ENCODE results near the gene PARVB. TPM values are rescaled to one million over a fixed set of nuclear protein-coding genes. Genes with fewer than 3 reads are reported as not detected.

The PARVB gene
- total RNA-seq, 2 donors from 2014 or later = 7.3 to 9.2 TPM

DNA sequence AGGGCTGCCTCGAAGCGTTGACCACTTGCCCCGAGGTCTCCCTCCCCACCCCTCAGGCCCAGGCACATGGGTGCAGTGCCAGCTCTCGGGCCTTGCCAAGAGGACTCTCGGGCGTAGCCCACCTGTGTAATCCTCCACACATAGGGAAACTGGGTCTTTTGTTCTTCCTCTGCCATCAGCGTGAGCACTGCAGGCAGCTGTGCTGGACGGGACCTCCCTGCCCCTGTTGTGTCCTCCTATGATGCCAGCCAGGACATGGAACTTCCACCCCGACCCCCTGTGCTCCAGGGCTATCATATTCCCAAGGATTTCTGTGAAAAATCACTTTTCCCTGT, 66.4 kb downstream of the PARVB start:
- Histone ChIP-seq H3K27ac (no peak overlapping the region), H3K36me3 (replicated peaks in 1 of 2; ENCODE audit: insufficient read depth in 1 of 2, low read depth in 2 of 2) (no peaks in the 10 kb centered on the region), H3K27me3 (no peaks in the 10 kb centered on the region), H3K9me3 (no peaks in the 10 kb centered on the region), H3K4me1 (no peaks in the 10 kb centered on the region), H3K4me3 (no peak overlapping the region)
- DNase-seq = no peak
- WGBS, 2 donors = 70 to 76% methylated on average over 9 of the region's 9 CpGs
- ATAC-seq = no peak
- TF ChIP-seq POLR2A (IDR thresholded peaks at IDR 0.05) = no peak
- TF ChIP-seq, protein P1, sequence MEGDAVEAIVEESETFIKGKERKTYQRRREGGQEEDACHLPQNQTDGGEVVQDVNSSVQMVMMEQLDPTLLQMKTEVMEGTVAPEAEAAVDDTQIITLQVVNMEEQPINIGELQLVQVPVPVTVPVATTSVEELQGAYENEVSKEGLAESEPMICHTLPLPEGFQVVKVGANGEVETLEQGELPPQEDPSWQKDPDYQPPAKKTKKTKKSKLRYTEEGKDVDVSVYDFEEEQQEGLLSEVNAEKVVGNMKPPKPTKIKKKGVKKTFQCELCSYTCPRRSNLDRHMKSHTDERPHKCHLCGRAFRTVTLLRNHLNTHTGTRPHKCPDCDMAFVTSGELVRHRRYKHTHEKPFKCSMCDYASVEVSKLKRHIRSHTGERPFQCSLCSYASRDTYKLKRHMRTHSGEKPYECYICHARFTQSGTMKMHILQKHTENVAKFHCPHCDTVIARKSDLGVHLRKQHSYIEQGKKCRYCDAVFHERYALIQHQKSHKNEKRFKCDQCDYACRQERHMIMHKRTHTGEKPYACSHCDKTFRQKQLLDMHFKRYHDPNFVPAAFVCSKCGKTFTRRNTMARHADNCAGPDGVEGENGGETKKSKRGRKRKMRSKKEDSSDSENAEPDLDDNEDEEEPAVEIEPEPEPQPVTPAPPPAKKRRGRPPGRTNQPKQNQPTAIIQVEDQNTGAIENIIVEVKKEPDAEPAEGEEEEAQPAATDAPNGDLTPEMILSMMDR (IDR thresholded peaks at IDR 0.05) = no peak
- intact Hi-C loops (cut with DNase I) = no loop called here

DNA sequence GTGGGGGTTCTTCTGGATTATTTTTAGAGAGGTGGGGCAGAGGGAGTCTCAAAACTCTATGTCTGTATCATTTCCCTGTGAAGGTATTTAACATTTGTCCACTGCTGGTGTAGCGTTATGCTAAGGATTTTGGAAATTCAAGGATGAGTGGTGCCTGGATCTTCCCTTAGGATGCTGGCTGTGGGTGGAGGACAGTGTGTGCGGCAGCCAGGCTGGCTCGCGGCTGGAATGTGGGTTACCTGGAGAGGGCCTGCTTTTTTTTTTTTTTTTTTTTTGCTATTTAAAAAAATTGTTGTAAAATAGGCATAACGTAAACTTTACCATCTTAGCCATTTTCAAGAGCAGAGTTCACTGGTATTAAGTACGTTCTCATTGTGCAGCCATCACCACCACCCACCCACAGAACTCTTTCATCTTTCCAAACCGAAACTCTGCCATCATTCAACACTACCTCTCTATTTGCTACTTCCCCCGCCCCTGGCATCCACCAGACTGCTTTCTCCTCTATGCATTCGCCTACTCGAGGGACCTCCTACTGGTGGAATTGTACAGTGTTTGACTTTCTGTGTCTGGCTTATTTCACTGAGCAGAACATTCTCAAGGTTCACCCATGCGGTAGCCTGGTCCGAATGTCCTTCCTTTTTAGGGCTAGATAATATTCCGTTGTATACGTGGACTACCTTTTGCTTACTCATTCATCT, 67.1 kb downstream of the PARVB start:
- 75 to 76% methylated on average over 14 of the region's 14 CpGs for WGBS, 2 donors
- Histone ChIP-seq H3K4me1 (no peaks in the 10 kb centered on the region), H3K4me3 (no peak overlapping the region), H3K27ac (no peak overlapping the region), H3K9me3 (no peaks in the 10 kb centered on the region), H3K36me3 (replicated peaks in 1 of 2; ENCODE audit: insufficient read depth in 1 of 2, low read depth in 2 of 2) (no peaks in the 10 kb centered on the region), H3K27me3 (no peaks in the 10 kb centered on the region)
- TF ChIP-seq, protein P1 (IDR thresholded peaks at IDR 0.05) = no peak
- no peak for TF ChIP-seq POLR2A (IDR thresholded peaks at IDR 0.05)
- intact Hi-C loops (cut with DNase I) = no loop called here
- ATAC-seq = no peak
- no peak for DNase-seq

DNA sequence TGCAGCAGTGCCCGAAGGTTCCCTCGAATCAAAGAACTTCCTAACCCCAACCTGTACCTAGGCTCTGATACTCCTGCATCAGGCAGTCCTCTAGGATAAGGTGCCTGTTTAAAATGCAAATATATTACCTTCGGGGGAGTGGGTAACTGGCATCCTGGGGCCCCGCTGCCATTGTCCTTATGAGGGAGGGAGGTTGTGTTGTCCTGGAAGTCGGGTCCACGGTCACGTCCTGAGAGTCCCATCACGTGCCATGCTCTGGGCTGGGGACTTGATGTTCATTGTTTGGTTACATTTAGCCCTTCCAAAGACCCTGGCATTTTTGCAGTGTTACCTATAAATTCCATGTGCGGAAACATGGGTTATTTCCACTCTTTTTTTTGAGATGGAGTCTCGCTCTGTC, 67.6 kb downstream of the PARVB start:
- Histone ChIP-seq H3K36me3 (replicated peaks in 1 of 2; ENCODE audit: insufficient read depth in 1 of 2, low read depth in 2 of 2) (no peaks in the 10 kb centered on the region), H3K27me3 (no peaks in the 10 kb centered on the region), H3K9me3 (no peaks in the 10 kb centered on the region), H3K27ac (no peak overlapping the region), H3K4me1 (no peaks in the 10 kb centered on the region), H3K4me3 (no peak overlapping the region)
- 93 to 95% methylated on average over 10 of the region's 10 CpGs for WGBS, 2 donors
- ATAC-seq (no peak), DNase-seq (no peak)
- no peak for TF ChIP-seq POLR2A (IDR thresholded peaks at IDR 0.05)
- TF ChIP-seq, protein P1 (IDR thresholded peaks at IDR 0.05) = no peak
- intact Hi-C loops (cut with DNase I) = no loop called here

DNA sequence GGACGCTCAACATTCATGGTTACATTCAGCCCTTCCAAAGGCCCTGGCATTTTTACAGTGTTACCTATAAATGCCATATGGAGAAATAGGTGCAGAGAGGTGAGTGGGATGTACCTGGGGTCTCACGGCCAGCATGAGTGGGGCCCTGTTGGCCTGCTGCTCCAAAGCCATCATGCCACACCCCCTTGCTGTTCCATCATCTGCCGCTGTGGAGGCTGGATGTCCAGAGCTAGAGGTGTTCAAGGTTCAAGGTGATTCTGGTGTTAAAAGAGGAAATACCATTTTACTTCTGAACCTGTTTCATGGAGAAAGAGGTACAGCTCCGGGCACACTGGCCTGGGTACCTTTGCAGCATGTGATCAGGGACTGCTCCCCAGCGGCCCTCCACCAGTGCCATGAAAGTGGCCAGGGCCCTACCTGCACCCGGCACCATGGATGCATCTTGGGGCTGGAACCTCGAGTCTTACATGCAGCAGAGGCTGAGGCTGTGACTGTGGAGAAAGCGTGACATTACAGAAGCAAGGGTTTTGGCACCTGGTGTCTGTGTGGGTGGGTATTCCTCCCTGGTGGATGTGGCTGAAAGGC, 68.6 kb downstream of the PARVB start:
- intact Hi-C loops (cut with DNase I) = no loop called here

More for the DNA sequence above, 68.6 kb downstream of the PARVB start:
- TF ChIP-seq POLR2A (IDR thresholded peaks at IDR 0.05) = no peak
- TF ChIP-seq, protein P1 (IDR thresholded peaks at IDR 0.05) = no peak
- whole genome bisulfite sequencing, 2 donors = 77 to 84% methylated on average over 4 to 8 of the region's 8 CpGs
- Histone ChIP-seq H3K27ac (no peak overlapping the region), H3K4me3 (no peak overlapping the region), H3K36me3 (replicated peaks in 1 of 2; ENCODE audit: insufficient read depth in 1 of 2, low read depth in 2 of 2) (no peaks in the 10 kb centered on the region), H3K9me3 (no peaks in the 10 kb centered on the region), H3K27me3 (no peaks in the 10 kb centered on the region), H3K4me1 (no peaks in the 10 kb centered on the region)
- no peak for ATAC-seq
- no peak for DNase-seq

Measured in body of pancreas (tissue), 4 donors.